HL-60/S4 treated with retinoic acid at 250 ng/mL for 4 days and 3 days (cell line): ENCODE results near the gene FOXL1.

ENCODE experiments used
- in situ Hi-C: fragments of 300-500 bp; cut with MboI; formaldehyde crosslinking; loops from 2 replicates; pipeline ENCODE4 v1.7.0; 2022; ENCODE audit warnings: low sequenced_read_pairs

The FOXL1 gene

GRCh38 chr16:86598607-86599565, 20.5 kb downstream of the FOXL1 start:
- in situ Hi-C loops = no loop called here

DNA sequence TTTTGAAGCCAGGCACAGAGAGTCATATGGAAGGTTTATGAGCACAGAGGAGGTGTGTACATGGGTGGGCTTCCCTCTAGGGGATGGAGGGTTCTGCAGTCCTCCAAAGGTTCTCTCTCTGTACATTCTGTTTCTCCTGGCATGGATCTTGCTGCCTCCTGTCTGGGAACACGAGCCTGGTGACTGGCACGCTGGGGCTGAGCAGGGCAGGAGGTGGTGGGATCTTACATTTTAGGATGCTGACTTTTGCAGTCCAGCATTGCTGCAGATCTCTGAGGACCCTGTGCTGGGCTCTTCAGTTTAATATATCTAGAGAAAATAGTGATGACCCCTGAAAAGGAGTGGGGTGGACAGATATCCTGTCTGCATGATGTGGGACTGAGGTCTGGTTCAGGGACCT, 23.0 kb downstream of the FOXL1 start:
- in situ Hi-C loops = no loop called here

- in situ Hi-C loops = no loop called here
Observed at GRCh38 chr16:86602521-86602920, 24.2 kb downstream of the FOXL1 start.

- in situ Hi-C loops = no loop called here
Observed at GRCh38 chr16:86604436-86605193, 26.3 kb downstream of the FOXL1 start.

GRCh38 chr16:86605950-86606349, 27.6 kb downstream of the FOXL1 start:
- in situ Hi-C loops = no loop called here

GRCh38 chr16:86608301-86608747, 30.0 kb downstream of the FOXL1 start:
- in situ Hi-C loops = no loop called here

- in situ Hi-C loops = no loop called here
Observed at GRCh38 chr16:86609115-86609514, 30.8 kb downstream of the FOXL1 start.

DNA sequence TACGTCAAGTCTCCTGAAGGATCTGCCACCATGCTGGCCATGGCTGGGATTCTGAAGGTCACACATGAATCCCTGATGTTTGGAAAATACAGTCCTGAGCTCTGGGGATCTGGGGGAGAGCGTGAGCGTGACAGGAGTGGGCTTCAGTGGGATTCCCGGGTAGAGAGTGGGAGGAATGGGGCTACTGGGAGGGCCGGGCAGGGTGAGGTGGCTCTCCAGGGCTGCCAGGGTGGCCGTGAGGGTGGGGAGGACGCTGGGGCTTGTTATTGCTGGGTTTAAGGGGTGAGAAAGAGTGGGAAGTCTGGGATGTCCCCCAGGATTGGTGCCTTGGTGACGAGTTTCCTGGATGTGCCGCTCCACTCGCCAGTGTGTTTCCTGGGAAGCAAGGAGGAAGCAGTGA, 31.3 kb downstream of the FOXL1 start:
- in situ Hi-C loops = no loop called here

- in situ Hi-C loops = no loop called here
Observed at GRCh38 chr16:86610779-86611524, 32.6 kb downstream of the FOXL1 start.

- in situ Hi-C loops = no loop called here
Observed at GRCh38 chr16:86611525-86611855, 33.1 kb downstream of the FOXL1 start.

DNA sequence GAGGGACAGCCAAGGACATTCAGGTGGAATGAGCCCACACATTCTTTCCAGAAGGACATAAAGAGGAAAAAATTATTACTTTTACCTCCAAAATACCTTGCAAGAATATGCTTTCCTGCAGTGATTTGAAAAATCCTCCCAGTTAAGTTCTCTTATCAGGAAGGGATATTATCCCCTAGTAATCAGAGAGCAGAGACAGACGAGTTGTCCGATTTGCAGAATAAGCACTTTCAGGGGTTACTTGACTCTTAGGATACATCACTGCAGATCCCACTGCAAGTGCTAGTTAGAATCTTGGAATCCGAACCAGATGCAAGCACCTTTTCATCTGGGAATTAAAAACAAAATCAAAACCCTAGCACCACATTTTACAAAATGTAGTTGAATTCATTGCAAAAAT, 33.6 kb downstream of the FOXL1 start:
- in situ Hi-C loops = no loop called here

- in situ Hi-C loops = no loop called here
Observed at GRCh38 chr16:86614699-86615098, 36.4 kb downstream of the FOXL1 start.

DNA sequence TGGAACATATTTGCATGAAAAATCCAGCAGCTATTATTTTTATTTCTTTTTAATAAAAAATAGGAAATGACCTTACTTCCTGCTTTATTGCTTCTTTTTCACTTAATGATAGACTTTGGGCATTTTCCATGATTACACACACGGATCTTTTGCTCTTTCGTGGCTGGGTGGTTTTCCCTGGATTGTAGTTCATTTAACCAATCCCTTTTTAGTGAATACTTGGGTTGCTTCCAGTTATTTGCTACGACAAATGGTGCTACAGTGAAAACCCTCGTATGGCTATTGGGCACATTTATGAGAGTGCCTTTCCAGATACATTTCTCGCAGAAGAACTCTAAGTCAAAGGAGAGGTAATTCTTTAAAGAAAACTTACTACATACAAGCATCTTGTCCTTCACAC, 38.6 kb downstream of the FOXL1 start:
- in situ Hi-C loops = no loop called here

DNA sequence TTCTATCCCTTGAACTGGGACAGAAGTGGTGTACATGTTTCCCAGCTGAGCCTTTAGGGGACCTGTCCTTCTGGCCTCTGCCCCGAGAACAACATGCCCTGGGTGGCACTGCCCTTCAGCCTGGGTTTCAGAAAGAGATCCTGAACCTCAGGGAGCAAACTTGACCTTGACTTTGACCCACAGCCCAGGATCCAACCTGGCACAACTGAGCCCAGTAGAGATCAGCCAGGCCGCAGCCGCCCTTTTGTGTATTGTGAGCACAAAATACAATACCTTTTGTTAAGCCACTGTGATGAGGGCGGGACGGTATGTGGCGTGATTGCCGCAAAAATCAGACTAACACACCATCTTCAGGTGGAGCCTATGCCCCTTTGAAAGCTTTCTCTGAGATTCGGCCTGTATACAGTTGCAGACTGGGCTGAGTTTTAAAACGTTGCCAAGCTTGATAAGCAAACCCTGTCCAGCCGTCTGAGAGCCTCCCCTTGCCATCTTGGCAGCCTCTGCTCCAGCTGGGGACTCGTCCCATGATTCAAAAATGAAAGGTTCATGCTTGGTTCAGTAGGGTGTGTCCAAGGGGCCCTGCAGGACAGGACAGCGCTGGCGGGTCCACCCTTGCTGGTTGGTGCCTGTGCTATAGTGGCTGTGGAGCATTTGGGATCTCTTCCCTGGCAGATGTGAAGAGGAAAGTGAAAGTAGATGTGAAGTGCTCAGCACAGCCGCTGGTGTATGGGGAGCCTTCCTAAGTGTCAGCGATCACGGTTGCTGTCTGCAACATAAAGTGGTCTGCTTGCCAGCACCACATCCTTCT, 40.3 kb downstream of the FOXL1 start:
- in situ Hi-C loops = no loop called here

- in situ Hi-C loops = no loop called here
Observed at GRCh38 chr16:86619239-86619794, 41.0 kb downstream of the FOXL1 start.

- in situ Hi-C loops = no loop called here
Observed at GRCh38 chr16:86620184-86620583, 41.8 kb downstream of the FOXL1 start.

DNA sequence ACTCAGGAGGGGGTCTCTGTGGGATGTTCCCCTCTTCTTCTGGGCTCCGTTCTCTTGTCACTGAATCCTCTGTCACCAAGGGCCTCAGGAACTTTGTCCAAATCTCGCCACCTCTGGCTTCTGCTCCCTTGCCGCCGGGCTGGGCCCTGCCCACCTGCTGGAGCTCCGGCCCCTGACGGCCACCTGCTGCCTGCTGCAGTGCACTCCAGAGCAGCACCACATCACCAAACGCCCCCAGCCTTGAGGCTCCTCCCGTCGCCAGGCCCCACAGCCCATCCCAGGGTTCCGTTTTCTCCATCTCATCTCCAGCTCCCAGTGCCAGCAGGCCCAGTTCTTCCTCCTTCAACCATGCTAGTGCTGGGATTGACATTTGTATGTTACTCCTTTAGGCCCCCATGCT, 43.6 kb downstream of the FOXL1 start:
- in situ Hi-C loops = no loop called here

GRCh38 chr16:86622700-86623615, 44.6 kb downstream of the FOXL1 start:
- in situ Hi-C loops = no loop called here

GRCh38 chr16:86625029-86625428, 46.7 kb downstream of the FOXL1 start:
- in situ Hi-C loops = no loop called here
